Glutamatergic neuron (in vitro differentiated cells): ENCODE data around the gene SLC35D3. TPM values are rescaled to one million over a fixed set of nuclear protein-coding genes. Genes with fewer than 3 reads are reported as not detected.

Experiments used
- DNase-seq: peaks from one replicate; pipeline ENCODE4 v3.0.0; 2022
- H3K27ac Mint-ChIP-seq: one replicate; pipeline ENCODE4 v1.8.0; 2020; ENCODE audit warnings: mild to moderate bottlenecking, mixed read lengths, inconsistent platforms; ENCODE audit not compliant: unreplicated experiment
- H3K27me3 Mint-ChIP-seq: one replicate; pipeline ENCODE4 v1.8.0; 2020; ENCODE audit warnings: mild to moderate bottlenecking, moderate library complexity, mixed read lengths, inconsistent platforms; ENCODE audit not compliant: unreplicated experiment
- H3K36me3 Mint-ChIP-seq: one replicate; pipeline ENCODE4 v1.8.0; 2020; ENCODE audit warnings: mild to moderate bottlenecking, mixed read lengths, inconsistent platforms; ENCODE audit not compliant: unreplicated experiment
- H3K4me1 Mint-ChIP-seq: one replicate; pipeline ENCODE4 v1.8.0; 2020; ENCODE audit warnings: mild to moderate bottlenecking, low read depth, mixed read lengths, inconsistent platforms; ENCODE audit not compliant: unreplicated experiment
- H3K4me3 Mint-ChIP-seq: one replicate; pipeline ENCODE4 v1.8.0; 2020; ENCODE audit warnings: mild to moderate bottlenecking, mixed read lengths, inconsistent platforms; ENCODE audit not compliant: unreplicated experiment
- H3K9me3 Mint-ChIP-seq: one replicate; pipeline ENCODE4 v1.8.0; 2020; ENCODE audit warnings: mild to moderate bottlenecking, moderate library complexity, mixed read lengths, inconsistent platforms; ENCODE audit not compliant: unreplicated experiment
- CTCF ChIP-seq: fragments of 200-600 bp; sonication (generic); IDR thresholded peaks from one replicate; pipeline ENCODE4 v1.5.0; 2021; ENCODE audit not compliant: partially characterized antibody, unreplicated experiment
- total RNA-seq: library from RNA; stranded (reverse); fragmentation: NEBNext Ultra II Directional; extraction: Animal tissue kit (Norgen Biotek cat#: 25700); gene quantifications from one replicate; pipeline ENCODE4 v1.2.1, GENCODE V29; 2021; ENCODE audit not compliant: unreplicated experiment

The SLC35D3 gene
- total RNA-seq, 1 donor from 2014 or later, result not detected

GRCh38 chr6:136918706-136919105 lies 3.4 kb upstream of the SLC35D3 start:
- H3K27me3 Mint-ChIP-seq, result peaks cover 9% of the 10 kb centered on the region
- H3K4me1 Mint-ChIP-seq, result peaks cover 2% of the 10 kb centered on the region
- H3K27ac Mint-ChIP-seq, result no peak overlapping the region
- peaks cover 1% of the 10 kb centered on the region for H3K9me3 Mint-ChIP-seq
- H3K36me3 Mint-ChIP-seq, result no peaks in the 10 kb centered on the region
- TF ChIP-seq CTCF, result no peak
- no peak overlapping the region for H3K4me3 Mint-ChIP-seq
- no peak for DNase-seq

GRCh38 chr6:136920216-136920615 lies 1.9 kb upstream of the SLC35D3 start:
- no peak for TF ChIP-seq CTCF
- Mint-ChIP-seq H3K9me3 (peaks cover 1% of the 10 kb centered on the region), H3K27ac (no peak overlapping the region), H3K4me3 (no peak overlapping the region), H3K36me3 (no peaks in the 10 kb centered on the region), H3K27me3 (peaks cover 15% of the 10 kb centered on the region), H3K4me1 (peaks cover 2% of the 10 kb centered on the region)
- no peak for DNase-seq

GRCh38 chr6:136920671-136921380 lies 1.3 kb upstream of the SLC35D3 start:
- Mint-ChIP-seq H3K36me3 (no peaks in the 10 kb centered on the region), H3K9me3 (peaks cover 1% of the 10 kb centered on the region), H3K4me1 (peaks cover 2% of the 10 kb centered on the region), H3K27me3 (peaks cover 15% of the 10 kb centered on the region), H3K27ac (no peak overlapping the region), H3K4me3 (peak overlapping the region; percentile 84)
- TF ChIP-seq CTCF, result no peak
- DNase-seq, result peak; percentile 26

- Mint-ChIP-seq H3K27me3 (peaks cover 15% of the 10 kb centered on the region), H3K4me3 (peak overlapping the region; percentile 84), H3K4me1 (peaks cover 2% of the 10 kb centered on the region), H3K27ac (no peak overlapping the region), H3K9me3 (no peaks in the 10 kb centered on the region), H3K36me3 (no peaks in the 10 kb centered on the region)
- no peak for TF ChIP-seq CTCF
- DNase-seq, result peak; percentile 36
Observed at GRCh38 chr6:136921381-136921935, 643 bp upstream of the SLC35D3 start.

- H3K36me3 Mint-ChIP-seq, result no peaks in the 10 kb centered on the region
- H3K9me3 Mint-ChIP-seq, result no peaks in the 10 kb centered on the region
- H3K27me3 Mint-ChIP-seq, result peaks cover 17% of the 10 kb centered on the region
- H3K27ac Mint-ChIP-seq, result no peak overlapping the region
- H3K4me1 Mint-ChIP-seq, result peaks cover 2% of the 10 kb centered on the region
- TF ChIP-seq CTCF, result no peak
- no peak for DNase-seq
- H3K4me3 Mint-ChIP-seq, result peak overlapping the region; percentile 85
Observed at GRCh38 chr6:136922685-136923006, 545 bp downstream of the SLC35D3 start.
